ENCODE results near the gene SCAF1.

The SCAF1 gene

GRCh38 chr19:49645592-49645991 lies 3.6 kb downstream of the SCAF1 start:
- DNase-seq = no peak

- DNase-seq = no peak
Observed at GRCh38 chr19:49645995-49646394, 4.0 kb downstream of the SCAF1 start.

GRCh38 chr19:49646586-49646985 lies 4.6 kb downstream of the SCAF1 start:
- no peak for DNase-seq

- no peak for DNase-seq
Observed at GRCh38 chr19:49651029-49651819, 9.2 kb downstream of the SCAF1 start.

GRCh38 chr19:49651820-49652550 lies 10.0 kb downstream of the SCAF1 start:
- DNase-seq = no peak

- no peak for DNase-seq
Observed at GRCh38 chr19:49652551-49653465, 10.8 kb downstream of the SCAF1 start.

- no peak for DNase-seq
Observed at GRCh38 chr19:49653466-49653806, 11.4 kb downstream of the SCAF1 start.

GRCh38 chr19:49654581-49654980 lies 12.6 kb downstream of the SCAF1 start:
- no peak for DNase-seq

- no peak for DNase-seq
Observed at GRCh38 chr19:49655570-49656455, 13.8 kb downstream of the SCAF1 start.

- no peak for DNase-seq
Observed at GRCh38 chr19:49656456-49657109, 14.6 kb downstream of the SCAF1 start.

GRCh38 chr19:49657493-49658138 lies 15.6 kb downstream of the SCAF1 start:
- no peak for DNase-seq

GRCh38 chr19:49658139-49658517 lies 16.1 kb downstream of the SCAF1 start:
- DNase-seq = no peak

GRCh38 chr19:49658566-49659442 lies 16.8 kb downstream of the SCAF1 start:
- no peak for DNase-seq

GRCh38 chr19:49660338-49660961 lies 18.4 kb downstream of the SCAF1 start:
- DNase-seq = no peak

GRCh38 chr19:49662011-49662410 lies 20.0 kb downstream of the SCAF1 start:
- DNase-seq = no peak

GRCh38 chr19:49663224-49663623 lies 21.2 kb downstream of the SCAF1 start:
- DNase-seq = no peak

- DNase-seq = peak; percentile 91 to 94
Observed at GRCh38 chr19:49664171-49665035, 22.4 kb downstream of the SCAF1 start.

- DNase-seq = no peak
Observed at GRCh38 chr19:49665036-49665350, 23.0 kb downstream of the SCAF1 start.

All from activated CD4-positive, alpha-beta T cell treated with anti-CD3 and anti-CD28 coated beads for 4 hours (primary cell).